HG03442 (cell line): ENCODE data around the gene PRR5L.
"Not testable (repeated sequence)": the region's sequence is repeated elsewhere in the genome, so short reads cannot be mapped to it uniquely, and the experiment has no call there.

Experiments used
- ATAC-seq: cut with Tn5 transposase; IDR thresholded peaks from one replicate; pipeline ENCODE4 v1.9.1; 2021; ENCODE audit warnings: mild to moderate bottlenecking, moderate library complexity; ENCODE audit not compliant: unreplicated experiment

The PRR5L gene

DNA sequence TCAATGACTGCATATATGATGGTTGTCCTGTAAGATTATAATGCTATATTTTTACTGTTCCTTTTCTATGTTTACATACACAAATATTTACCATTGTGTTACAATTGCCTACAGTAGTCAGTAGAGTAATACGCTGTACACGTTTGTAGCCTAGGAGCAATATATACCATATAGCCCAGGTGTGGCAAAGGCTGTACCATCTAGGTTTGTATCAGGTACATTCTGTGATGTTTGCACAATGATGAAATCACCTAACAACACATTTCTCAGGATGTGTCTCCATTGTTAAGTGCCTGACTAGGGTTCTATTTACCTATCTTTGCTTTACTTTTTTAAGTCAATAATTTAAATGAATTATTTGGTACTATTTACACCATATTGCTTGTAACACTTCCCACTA lies 21.9 kb downstream of the PRR5L start:
- no peak for ATAC-seq

DNA sequence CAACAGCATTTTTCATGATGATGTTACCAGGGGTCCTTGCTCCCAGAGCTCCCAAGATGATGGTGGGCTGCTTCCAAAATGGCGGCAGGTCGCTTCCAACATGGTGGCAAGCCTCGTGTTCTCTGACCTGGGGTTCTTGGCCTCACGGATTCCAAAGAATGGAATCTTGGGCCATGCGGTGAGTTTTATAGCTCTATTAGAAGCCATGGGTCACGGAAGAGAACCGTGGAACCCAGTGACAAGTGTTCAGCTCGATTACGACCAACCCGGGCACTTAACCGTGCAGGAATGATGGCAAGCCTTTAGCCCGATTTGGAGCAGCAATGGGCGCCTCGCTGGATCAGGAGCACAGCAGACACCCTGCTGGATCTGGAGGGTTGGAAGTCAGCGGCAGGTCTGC lies 28.9 kb downstream of the PRR5L start:
- ATAC-seq, result not testable (repeated sequence)

DNA sequence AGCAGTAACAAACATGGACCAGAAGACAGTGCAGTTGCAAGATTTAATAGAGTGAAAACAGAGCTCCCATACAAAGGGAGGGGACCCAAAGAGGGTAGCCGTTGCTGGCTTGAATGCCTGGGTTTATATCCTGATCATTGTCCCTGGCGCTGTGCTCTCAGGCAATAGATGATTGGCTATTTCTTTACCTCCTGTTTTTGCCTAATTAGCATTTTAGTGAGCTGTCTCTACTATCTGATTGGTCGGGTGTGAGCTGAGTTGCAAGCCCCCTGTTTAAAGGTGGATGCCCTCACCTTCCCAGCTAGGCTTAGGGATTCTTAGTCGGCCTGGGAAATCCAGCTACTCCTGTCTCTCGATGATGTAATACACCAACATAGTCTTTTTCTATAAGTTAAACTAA lies 29.3 kb downstream of the PRR5L start:
- not testable (repeated sequence) for ATAC-seq

DNA sequence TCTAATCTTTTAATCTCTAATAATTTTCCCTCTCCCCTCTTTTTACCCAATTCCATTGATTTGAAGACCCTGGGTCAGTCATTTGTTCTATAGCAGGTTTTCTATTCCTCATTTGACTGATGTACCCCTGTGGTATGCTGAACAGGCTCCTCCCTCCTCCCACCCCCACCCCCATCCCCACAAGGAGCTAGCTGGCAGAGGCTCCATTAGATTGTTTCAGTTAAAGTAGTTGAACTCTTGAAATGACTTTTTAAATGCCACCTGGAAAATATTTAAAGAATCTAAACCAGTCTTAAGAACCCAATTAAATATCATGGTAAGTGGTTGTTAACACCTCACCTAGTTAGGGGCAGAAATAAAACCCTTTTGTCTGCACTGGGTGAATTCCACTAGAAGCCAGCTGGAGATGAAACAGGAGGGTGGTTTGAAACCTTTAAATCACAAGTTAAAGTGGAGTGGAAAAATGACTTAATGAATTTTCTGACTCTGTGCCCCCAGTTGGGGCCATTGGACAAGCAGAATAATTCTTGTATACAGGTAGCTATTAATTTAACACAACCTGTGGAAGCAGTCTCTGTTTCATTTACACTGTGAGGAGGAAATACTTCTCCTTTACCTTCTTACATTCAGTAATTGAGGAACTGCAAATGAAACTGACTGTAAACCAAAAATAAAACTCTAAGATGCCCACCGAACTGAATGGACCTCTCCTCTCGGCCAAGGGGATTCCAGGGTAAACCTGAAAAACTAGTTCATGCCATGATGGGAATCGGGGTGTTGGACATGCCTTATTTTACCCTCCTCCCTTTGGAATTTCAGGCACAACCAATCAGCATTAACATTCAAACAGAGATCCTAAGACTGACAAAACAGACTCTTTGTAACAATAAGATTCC lies 30.7 kb downstream of the PRR5L start:
- ATAC-seq, result peak; percentile 42

DNA sequence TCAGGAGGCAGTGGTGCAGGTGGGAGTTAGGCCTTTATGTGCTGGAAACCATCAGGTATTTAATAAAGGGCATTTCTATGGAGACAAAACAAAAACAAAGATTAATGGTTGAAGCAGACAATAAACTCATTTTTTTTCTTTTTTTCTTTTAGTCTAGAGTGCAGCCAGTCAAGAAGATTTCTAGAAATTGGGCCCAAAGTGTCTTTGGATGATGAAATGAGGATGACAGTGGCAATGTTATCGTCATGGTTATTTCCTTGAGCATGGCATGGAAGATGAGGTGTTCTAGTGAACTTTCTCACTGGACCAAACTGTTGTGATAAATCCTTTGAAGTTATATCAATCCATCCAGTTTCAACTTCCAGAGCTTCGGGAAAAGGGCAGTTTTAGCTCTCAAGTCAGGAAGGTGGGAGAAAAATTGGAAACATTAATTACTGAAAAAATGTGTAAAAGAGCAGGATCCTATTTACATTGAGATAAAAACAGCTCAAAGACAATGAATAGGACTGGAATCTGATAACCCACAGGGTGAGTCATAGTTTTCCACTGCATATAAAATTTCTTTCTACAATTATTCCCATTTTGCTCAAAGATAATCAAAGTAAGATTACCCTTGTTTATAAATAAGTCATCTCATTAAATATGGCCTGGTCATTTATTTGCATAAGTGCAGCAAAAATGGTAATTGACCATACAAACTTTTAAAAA lies 33.0 kb downstream of the PRR5L start:
- ATAC-seq, result no peak

DNA sequence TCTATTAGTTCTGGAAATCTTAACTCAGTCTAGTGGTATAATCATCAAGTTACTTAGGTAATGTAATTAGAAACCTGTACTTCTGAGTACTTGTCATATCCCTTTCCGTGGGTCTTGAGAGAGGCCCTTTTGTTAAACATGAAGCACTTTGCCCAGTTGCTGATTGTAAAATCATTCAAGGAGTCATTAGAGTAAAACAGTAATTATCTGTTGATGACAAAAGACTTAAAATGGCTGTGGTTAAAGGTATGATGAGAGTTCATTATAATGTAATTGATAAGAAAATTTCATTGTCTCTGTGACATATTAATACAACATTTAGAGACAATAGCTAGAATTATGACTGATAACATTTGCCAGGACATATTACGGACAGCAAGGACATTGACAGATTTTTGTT lies 34.3 kb downstream of the PRR5L start:
- ATAC-seq, result no peak

DNA sequence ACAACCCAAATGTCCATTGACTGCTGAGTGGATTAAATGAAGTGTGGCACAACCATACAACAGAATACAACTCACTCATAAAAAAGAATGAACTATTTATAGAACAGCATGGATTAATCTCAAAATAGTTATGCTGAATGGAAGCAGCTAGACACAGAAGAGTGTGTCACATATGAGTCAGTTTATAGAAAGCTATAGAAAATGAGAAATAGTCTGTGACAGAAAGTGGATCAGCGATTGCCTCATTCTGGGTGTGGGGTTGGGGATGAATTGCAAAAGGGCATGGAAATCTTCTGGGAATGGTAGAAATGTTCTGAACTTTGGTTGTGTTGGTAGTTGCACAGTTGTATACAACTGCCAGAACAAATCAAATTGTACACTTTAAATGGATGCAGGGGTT lies 37.4 kb downstream of the PRR5L start:
- ATAC-seq, result no peak

DNA sequence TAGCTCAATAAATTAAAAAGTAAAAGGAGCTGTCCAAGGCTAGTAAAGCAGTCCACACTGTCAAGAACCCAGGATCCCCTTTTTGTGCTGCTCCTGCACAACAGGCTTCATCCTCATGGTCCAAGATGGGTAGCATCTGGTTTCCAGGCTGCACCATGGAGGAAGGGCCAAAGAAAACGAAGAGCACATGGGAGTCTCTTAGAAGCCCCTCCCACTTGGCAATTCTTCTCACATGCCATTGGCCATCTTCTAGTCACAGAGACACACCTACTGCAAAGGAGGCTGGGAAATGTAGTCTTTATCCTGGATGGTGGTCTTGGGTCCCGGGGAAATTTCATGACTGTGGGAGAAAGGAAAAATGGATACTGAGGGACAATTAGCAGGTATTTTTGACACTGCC lies 37.8 kb downstream of the PRR5L start:
- ATAC-seq, result no peak

DNA sequence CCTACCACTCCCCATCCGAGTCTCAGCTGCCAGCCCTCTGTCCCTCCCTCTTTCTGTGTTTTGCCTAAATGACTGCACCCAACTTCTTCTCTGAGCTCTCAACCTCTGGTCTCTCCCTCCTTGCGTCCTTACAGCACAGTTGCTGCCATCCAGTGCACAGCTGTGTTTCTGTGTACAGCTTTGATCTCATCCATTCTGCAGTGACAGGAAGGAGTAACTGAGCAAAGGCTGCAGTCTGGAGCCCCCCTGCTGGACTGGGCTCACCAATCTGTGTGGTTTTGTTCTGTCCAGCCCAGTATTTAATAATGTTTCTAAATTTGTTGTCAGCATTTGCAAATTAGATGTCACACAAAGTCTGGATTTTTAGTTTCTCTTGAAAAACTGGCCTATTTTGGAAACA lies 43.8 kb downstream of the PRR5L start:
- no peak for ATAC-seq

DNA sequence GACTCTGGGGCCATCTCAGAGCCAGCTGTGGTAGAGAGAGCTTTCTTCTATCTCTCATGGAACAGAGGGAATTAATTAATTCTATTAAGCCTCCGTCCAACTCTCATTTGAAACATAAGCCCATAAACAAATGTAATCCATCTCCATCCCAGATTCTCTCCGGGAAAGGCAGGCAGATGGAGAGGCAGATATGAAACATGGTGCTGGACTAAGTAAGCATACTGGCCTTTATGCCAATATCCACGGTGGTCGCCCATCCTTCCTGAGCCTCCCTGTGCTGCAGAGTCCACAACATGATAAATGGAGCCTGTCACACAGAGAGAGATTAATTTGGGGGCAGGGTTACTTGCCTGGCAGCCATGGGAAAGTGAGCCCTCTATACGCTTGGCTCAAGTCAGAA lies 44.8 kb downstream of the PRR5L start:
- no peak for ATAC-seq

DNA sequence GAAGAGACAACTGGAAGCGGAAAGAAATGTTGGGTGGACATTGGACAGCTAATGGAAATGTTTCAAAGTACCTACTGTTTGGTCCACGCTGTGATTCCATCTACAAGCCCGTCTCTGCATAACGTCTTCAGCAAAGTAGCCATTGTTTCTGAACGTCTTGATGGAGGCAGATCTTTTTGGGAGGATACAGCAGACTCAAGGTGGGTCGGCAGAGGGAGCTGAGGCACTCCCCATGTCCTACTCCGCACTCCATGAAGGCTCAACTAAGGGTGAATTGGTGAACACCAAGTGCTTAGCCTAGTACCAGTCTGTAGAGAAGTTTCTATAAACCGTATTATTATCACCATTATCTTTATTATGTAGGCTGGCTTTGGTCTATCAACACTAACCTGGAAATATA lies 45.8 kb downstream of the PRR5L start:
- no peak for ATAC-seq

DNA sequence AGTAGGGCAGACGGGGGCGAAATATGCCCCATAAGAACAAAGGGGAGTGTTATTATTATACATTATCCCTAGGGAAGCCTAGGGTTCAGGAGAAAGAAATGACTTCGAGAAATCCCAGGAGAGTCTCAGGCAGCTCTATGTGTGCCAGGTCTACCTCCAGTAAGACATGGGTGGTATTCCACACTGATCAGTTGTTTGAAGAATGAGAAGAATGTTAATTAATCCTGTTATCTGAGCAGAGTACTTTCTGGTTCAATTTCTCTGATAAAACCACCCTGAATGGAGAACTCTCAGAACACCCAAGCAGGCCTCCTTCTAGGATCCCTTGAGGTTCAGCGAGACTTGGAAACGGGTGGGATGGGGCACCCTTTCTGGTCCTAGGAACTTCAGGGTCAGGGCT lies 46.2 kb downstream of the PRR5L start:
- no peak for ATAC-seq

DNA sequence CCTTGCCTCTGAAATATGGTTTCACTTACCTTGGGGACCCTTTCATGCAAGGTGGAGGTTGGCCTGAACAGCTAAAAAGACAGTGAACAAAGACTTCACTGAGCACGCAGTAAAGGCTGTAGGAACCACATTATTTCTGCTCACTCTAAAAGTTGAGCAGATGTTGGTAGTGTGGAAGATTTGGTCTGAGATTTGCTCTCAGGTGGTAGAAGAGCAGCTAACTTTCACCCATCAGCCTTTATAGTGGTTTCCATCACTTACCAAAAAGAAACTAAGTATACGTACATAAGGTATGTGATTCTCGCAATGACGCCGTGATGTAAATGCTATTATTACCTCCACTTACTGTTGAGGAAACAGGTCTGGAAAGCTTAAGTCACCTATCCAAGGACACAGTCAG lies 47.3 kb downstream of the PRR5L start:
- ATAC-seq, result no peak

DNA sequence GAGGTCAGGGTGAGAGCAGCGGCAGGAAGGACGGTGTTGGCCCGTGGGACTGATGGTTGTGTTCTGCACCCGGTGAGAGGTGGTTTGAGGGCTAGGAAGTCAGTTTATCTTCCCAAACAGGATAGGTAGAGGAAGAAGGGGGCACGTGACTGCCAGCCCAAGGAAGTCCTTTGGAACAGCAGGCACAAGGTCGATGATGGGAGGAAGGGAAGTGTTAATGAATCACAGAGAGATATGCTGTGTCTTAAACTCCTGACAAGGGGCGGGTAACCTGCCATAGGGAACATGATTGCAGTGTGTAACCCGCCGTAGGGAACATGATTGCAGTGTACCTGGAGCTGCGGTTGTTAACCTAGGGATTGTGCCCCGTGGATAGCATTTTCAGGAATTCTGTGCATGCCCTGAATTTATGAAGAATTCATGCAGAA lies 49.0 kb downstream of the PRR5L start:
- ATAC-seq, result no peak

DNA sequence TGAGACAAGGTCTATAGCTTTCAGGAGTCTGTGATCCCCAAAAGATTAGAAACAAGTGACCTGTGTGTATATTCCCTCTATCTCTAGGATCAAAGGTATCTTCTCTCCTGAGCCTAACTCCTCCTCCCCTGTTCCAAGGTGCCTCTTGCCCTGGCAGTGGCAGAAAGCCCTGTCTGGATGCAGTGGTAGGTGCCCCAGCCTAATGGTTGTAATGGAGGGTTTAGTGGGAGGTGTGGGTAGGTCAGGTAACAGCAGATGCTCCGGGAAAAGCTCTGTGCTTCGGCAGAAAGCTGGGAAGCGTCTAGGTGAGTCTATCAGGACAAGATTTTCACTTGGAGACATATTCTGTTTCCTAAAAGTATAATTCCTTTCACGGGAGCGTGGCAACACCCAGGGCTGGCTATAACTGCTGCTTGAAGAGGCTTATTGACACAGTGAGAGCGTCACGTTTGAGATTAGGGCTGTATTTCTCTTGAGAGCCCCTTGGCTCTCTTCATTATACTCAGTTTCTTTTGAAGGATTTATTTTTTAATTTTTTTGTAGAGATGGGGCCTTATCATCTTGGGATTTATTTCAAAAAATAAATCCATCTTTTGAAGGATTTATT lies 49.5 kb downstream of the PRR5L start:
- ATAC-seq, result no peak

DNA sequence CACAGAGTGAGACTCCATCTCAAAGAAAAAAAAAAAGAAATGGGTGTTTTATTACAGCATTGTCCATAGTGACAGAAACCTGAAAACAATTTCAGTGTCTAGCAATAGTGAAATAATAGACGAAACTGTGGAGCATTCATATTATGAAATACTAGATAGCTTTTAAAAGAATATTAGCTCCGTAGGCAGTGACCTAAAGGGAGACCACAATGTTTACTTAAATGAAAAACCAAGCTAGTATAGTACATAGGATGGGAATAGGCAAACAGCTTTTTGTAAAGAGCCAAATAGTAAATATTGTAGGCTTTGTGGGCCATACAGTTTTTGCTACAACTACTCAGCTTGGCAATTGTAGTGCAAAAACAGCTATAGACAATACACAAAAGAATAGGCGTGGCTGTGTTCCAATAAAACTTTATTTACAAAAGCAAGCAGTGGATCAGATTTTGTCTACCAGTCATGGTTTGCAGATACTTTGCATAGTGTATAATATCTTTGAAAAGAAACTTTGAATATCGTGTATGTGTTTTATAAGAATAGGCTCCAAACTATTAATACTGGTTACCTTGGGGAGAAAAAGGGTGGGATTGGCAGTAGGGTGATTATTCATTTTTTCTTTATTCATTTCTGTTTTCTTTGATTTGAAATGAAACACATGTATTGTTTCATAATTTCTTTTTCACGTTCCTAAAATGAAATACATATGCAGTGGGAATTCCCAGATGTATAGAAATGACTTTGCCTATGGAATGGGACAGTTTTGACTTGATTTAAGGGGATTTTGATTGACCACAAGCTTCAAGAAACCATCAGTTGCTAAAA lies 50.7 kb downstream of the PRR5L start:
- no peak for ATAC-seq

DNA sequence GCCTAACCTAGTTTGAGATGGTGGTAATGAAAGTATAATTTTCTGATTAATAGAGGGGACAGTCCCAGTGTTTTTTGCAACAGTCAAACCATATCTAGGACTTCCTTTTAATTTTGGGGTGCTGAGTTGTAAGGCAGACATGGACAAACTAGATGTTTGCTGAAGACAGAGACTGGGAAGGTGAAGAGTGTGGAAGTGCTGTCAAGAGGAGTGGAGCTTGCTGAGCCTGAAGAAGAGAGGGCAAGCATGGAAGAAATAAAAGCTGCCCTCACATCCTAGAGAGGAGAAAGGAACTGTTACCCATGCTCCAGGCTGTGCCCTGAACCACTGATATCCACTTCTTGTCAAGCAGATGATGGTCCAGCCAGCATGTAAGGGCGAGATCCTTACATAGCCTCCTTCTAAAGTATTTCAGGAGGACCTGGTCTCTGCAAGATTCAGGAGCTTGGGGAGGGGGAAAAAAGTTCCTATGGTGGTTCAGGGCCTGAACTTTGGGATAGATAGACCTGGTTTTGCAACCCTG lies 51.4 kb downstream of the PRR5L start:
- no peak for ATAC-seq

DNA sequence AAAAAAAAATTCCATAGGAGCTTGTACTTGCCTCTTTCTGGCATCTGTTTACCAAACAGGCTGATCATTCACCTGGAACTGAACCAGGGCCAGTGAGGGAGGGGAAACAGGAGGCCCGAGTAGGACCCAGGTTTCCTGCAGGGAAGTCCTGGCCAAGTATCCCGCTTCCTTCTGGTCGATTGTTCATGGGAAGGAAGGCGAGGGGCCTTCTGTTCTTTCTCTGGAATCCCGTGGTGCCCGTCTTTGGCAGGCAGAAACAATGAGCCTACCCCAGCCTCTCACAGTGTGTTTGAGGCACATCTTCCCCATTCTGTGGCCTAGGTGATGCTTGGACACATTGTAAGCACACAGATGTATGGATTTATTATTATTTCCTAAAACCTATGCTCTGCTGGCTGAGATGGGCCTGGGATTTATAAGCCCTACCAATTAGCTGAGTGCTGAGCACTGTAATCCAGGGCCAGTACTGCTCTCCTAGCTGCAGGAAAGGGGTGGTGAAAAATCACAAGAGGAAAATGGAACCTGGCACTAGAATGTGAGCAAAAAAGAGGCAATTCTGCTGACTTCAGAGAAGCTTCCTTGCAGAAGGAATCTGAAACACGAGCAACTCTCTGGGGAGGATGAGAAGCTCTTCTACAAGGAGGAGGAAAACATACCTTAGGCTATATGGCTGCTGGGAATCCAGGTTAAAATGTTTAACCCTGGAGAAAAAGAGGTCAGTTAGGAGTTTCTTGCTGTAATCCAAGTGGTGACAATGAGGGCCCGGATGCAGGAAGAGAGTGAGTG lies 53.5 kb downstream of the PRR5L start:
- no peak for ATAC-seq

DNA sequence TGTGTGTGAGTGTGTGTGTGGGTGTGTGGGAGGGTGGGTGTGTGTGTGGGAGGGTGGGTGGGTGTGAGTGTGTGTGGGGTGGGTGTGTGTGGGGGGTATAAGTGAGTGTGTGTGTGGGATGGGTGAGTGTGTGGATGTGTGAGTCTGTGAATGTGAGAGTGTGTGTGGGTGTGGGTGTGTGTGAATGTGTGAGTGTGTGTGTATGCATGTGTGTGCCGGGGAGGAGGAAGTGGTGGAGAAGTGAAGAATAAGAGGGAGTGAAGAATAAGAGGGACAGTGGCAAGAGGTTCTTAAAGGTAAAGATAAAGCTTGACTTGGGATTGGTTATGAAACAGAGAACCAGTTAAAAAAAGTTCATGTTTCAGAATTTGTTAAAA lies 54.0 kb downstream of the PRR5L start:
- no peak for ATAC-seq

DNA sequence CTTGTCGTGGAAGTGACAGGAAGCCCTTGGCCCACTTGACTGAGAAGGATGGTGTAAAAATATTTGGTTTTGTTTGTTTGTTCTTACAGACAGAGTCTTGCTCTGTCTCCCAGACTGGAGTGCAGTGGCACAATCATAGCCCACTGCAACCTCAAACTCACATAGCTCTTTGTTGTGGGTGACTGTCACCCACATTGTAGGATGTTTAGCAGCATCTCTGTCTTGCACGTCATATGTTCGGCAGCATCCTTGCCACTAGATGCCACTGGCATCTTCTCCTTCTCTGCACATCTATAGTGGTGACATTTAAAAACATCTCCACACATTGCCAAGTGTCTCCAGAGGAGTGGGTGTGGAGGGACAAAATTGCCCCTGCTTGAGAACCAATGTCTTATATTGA lies 56.8 kb downstream of the PRR5L start:
- no peak for ATAC-seq
